RWPE1 (cell line): ENCODE data around the gene RNASE13.

Source experiments
- CTCF ChIA-PET: fragments of 350-600 bp; sonication (Branson Sonifier 250); formaldehyde crosslinking; extraction: SDS; loops from one replicate; lab custom pipeline; 2021; lab: Yijun Ruan, JAX
- POLR2A ChIA-PET: fragments of 400-600 bp; formaldehyde crosslinking; extraction: SDS; loops from one replicate; lab custom pipeline; 2020; ENCODE audit warnings: antibody characterized with exemption; ENCODE audit not compliant: low non-redundant PET; lab: Yijun Ruan, JAX
- DNase-seq: peaks from one replicate; pipeline ENCODE4 v3.0.0; 2012; ENCODE audit warnings: low spot score
- H3K27ac ChIP-seq: fragments of 450-650 bp; 2 replicates; pipeline ENCODE4 v1.5.1; 2017
- CTCF ChIP-seq: fragments of 450-650 bp; conservative IDR thresholded peaks from 2 replicates; pipeline ENCODE4 v1.5.1; 2017; ENCODE audit warnings: low read depth, mild to moderate bottlenecking

Gene RNASE13

DNA sequence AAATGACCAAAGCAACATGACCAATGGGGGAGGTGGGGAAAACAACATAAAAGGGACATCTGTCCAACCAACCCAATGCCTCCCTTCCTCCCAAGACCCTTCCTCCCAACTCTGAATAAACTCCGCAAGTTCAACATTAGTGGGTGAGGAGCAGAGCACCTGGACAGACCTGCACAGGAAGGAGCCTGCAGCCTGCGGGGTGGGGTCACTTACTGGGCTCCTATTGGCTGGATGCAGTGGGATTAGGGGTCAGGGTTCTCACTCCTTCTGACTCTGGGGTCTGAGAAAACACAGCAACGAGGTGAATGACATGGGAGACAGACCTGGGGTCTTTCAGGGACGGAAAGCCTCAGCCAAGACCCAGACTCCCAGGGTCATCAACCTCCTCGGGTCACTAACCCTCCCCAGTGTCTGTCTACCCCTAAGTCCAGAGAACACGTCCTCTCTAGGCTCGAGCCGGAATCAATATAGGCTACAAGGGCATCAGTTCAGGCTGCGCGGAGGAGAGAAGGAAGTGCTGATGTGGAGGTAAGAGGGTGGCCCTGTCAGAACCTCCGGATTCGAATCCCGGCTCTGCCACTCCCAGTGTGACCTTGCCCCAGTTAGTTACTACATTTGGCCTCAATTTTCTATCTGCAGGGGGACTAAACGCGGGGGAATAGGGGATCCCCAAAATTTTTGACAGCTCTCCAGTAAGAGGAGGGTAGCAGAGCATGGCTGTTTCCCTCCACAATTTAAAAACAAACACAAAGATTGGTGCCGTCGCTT, 10.6 kb downstream of the RNASE13 start:
- no peak for DNase-seq
- TF ChIP-seq CTCF = no peak
- H3K27ac ChIP-seq = no peak overlapping the region
- POLR2A ChIA-PET = interaction anchor here (0.6 kb wide), 1 partner anchor 18 kb away, joined by 3 read pairs; no protein-coding TSS in a partner anchor
- CTCF ChIA-PET = interaction anchor here (0.6 to 1.0 kb wide), 4 partner anchors 9 to 76 kb away, joined by 3 to 5 read pairs (median 4); no protein-coding TSS in a partner anchor

DNA sequence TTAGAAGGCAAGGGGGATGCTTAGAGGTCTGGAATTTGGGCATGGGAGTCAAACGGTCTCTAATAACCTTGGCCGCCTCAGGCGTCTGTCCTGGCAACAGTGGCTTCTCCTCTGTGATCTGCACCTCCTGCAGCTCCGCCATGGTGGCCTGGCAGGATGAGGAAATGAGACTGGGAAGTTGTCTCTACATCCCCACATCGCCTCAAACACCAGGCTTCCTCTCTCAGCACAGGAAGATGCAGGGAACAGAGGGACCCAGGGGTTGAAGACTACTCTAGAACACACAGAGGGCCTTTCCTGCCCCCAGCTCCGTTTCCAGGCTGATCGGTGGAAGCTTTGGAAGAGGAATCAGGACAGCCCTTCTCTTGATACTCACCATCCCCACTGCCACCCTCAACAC, 11.4 kb downstream of the RNASE13 start:
- POLR2A ChIA-PET = no interaction called here
- CTCF ChIA-PET = interaction anchor here (0.7 to 1.0 kb wide), 3 partner anchors 9 to 77 kb away, joined by 3 to 5 read pairs (median 5); no protein-coding TSS in a partner anchor
- TF ChIP-seq CTCF = no peak
- DNase-seq = no peak
- H3K27ac ChIP-seq = no peak overlapping the region

GRCh38 chr14:21022686-21023085, 11.9 kb downstream of the RNASE13 start:
- H3K27ac ChIP-seq = no peak overlapping the region
- no peak for TF ChIP-seq CTCF
- ChIA-PET POLR2A (no interaction called here), CTCF (interaction anchor here (0.9 to 1.0 kb wide), 2 partner anchors 8 to 44 kb away, joined by 3 to 5 read pairs; no protein-coding TSS in a partner anchor)
- no peak for DNase-seq

DNA sequence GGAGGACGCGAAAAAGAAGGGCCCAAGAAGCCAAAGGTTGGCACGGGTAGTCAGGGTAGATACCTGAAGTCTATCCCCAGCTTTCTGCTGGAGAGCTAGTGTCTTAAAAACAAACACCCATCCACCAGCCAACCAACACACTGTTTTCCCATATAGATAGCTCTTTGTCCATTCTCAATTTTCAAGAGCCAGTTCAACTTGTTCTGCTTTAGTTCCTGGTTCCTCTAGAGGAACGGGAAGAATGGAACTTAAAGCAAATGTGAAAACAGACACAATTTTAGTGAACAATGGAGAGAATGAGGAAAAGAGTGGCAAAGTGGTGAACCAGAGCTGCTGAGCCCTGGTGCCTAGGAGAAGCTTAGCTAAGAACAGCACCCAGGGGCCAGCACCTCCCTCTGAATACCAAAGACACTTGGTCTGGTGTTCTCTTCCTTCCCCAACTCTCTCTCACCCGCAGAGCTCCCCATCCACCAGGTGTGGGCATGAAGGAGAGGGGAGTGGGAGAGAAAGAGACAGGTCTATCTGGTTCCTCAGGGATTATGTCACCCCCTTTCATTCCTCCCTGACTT, 13.5 kb downstream of the RNASE13 start:
- no peak overlapping the region for H3K27ac ChIP-seq
- CTCF ChIA-PET = interaction anchor here (1.4 to 2.6 kb wide), 2 partner anchors 19 to 330 kb away, joined by 4 to 12 read pairs; no protein-coding TSS in a partner anchor
- no peak for TF ChIP-seq CTCF
- POLR2A ChIA-PET = interaction anchor here (0.7 kb wide), 1 partner anchor 22 kb away, joined by 3 read pairs; the partner anchor contains the start of gene SLC39A2
- no peak for DNase-seq

GRCh38 chr14:21019366-21019765, 15.2 kb downstream of the RNASE13 start:
- POLR2A ChIA-PET = no interaction called here

More at GRCh38 chr14:21019366-21019765, 15.2 kb downstream of the RNASE13 start:
- no peak overlapping the region for H3K27ac ChIP-seq
- TF ChIP-seq CTCF = no peak
- no peak for DNase-seq
- CTCF ChIA-PET = interaction anchor here (2.6 kb wide), 1 partner anchor 21 kb away, joined by 12 read pairs; no protein-coding TSS in a partner anchor
